ENCODE data around the gene FLRT2.

The FLRT2 gene

GRCh38 chr14:85594217-85594616, 64.3 kb downstream of the FLRT2 start:
- no peak for DNase-seq (ENCODE audit: low read depth in 2 of 3, low spot score in 2 of 3)

- DNase-seq (ENCODE audit: low read depth in 2 of 3, low spot score in 2 of 3), result no peak
Measured at GRCh38 chr14:85595981-85596380, 66.0 kb downstream of the FLRT2 start.

- DNase-seq (ENCODE audit: low read depth in 2 of 3, low spot score in 2 of 3), result no peak
Measured at GRCh38 chr14:85596562-85596961, 66.6 kb downstream of the FLRT2 start.

- DNase-seq (ENCODE audit: low read depth in 2 of 3, low spot score in 2 of 3), result no peak
Measured at GRCh38 chr14:85597701-85598100, 67.8 kb downstream of the FLRT2 start.

- DNase-seq (ENCODE audit: low read depth in 2 of 3, low spot score in 2 of 3), result no peak
Measured at GRCh38 chr14:85599939-85600338, 70.0 kb downstream of the FLRT2 start.

GRCh38 chr14:85601246-85601645, 71.3 kb downstream of the FLRT2 start:
- no peak for DNase-seq (ENCODE audit: low read depth in 2 of 3, low spot score in 2 of 3)

GRCh38 chr14:85601690-85602089, 71.7 kb downstream of the FLRT2 start:
- no peak for DNase-seq (ENCODE audit: low read depth in 2 of 3, low spot score in 2 of 3)

- DNase-seq (ENCODE audit: low read depth in 2 of 3, low spot score in 2 of 3), result no peak
Measured at GRCh38 chr14:85602345-85602744, 72.4 kb downstream of the FLRT2 start.

GRCh38 chr14:85604021-85604420, 74.1 kb downstream of the FLRT2 start:
- DNase-seq (ENCODE audit: low read depth in 2 of 3, low spot score in 2 of 3), result no peak

GRCh38 chr14:85604714-85605113, 74.8 kb downstream of the FLRT2 start:
- DNase-seq (ENCODE audit: low read depth in 2 of 3, low spot score in 2 of 3), result no peak

- DNase-seq (ENCODE audit: low read depth in 2 of 3, low spot score in 2 of 3), result no peak
Measured at GRCh38 chr14:85607651-85608081, 77.7 kb downstream of the FLRT2 start.

- no peak for DNase-seq (ENCODE audit: low read depth in 2 of 3, low spot score in 2 of 3)
Measured at GRCh38 chr14:85613496-85613895, 83.6 kb downstream of the FLRT2 start.

GRCh38 chr14:85616386-85616885, 86.5 kb downstream of the FLRT2 start:
- DNase-seq (ENCODE audit: low read depth in 2 of 3, low spot score in 2 of 3), result no peak

GRCh38 chr14:85616886-85617285, 86.9 kb downstream of the FLRT2 start:
- no peak for DNase-seq (ENCODE audit: low read depth in 2 of 3, low spot score in 2 of 3)

- no peak for DNase-seq (ENCODE audit: low read depth in 2 of 3, low spot score in 2 of 3)
Measured at GRCh38 chr14:85617791-85618190, 87.8 kb downstream of the FLRT2 start.

- DNase-seq (ENCODE audit: low read depth in 2 of 3, low spot score in 2 of 3), result no peak
Measured at GRCh38 chr14:85618390-85618789, 88.4 kb downstream of the FLRT2 start.

GRCh38 chr14:85618978-85619377, 89.0 kb downstream of the FLRT2 start:
- no peak for DNase-seq (ENCODE audit: low read depth in 2 of 3, low spot score in 2 of 3)

GRCh38 chr14:85619851-85620250, 89.9 kb downstream of the FLRT2 start:
- no peak for DNase-seq (ENCODE audit: low read depth in 2 of 3, low spot score in 2 of 3)

- DNase-seq (ENCODE audit: low read depth in 2 of 3, low spot score in 2 of 3), result no peak
Measured at GRCh38 chr14:85620947-85621346, 91.0 kb downstream of the FLRT2 start.

GRCh38 chr14:85622106-85622505, 92.2 kb downstream of the FLRT2 start:
- DNase-seq (ENCODE audit: low read depth in 2 of 3, low spot score in 2 of 3), result no peak

- DNase-seq (ENCODE audit: low read depth in 2 of 3, low spot score in 2 of 3), result no peak
Measured at GRCh38 chr14:85622986-85623685, 93.2 kb downstream of the FLRT2 start.

- no peak for DNase-seq (ENCODE audit: low read depth in 2 of 3, low spot score in 2 of 3)
Measured at GRCh38 chr14:85625925-85626585, 96.1 kb downstream of the FLRT2 start.

GRCh38 chr14:85634205-85634604, 104.3 kb downstream of the FLRT2 start:
- no peak for DNase-seq (ENCODE audit: low read depth in 2 of 3, low spot score in 2 of 3)

Data from activated CD8-positive, alpha-beta memory T cell treated with anti-CD3 and anti-CD28 coated beads for 48 hours (primary cell).